OCI-LY7 (cell line): ENCODE measurements around the gene HOXD4. TPM values are rescaled to one million over a fixed set of nuclear protein-coding genes. Genes with fewer than 3 reads are reported as not detected.

Experiments
- BruUV-seq: library from RNA; stranded (reverse); fragments of 400-500 nt; replicated peaks from 2 replicates; lab custom pipeline; 2021; lab: Mats Ljungman, UMichigan
- CTCF ChIA-PET: fragments of 300-600 bp; sonication (Branson Sonifier 250); formaldehyde crosslinking; loops from one replicate; lab custom pipeline; 2022; ENCODE audit warnings: antibody characterized with exemption; ENCODE audit not compliant: unreplicated experiment; lab: Charles Lee
- POLR2A ChIA-PET: fragments of 300-600 bp; sonication (Branson Sonifier 250); formaldehyde crosslinking; loops from one replicate; lab custom pipeline; 2022; ENCODE audit warnings: antibody characterized with exemption; lab: Charles Lee
- DNase-seq: peaks from one replicate; pipeline ENCODE4 v3.0.0-alpha.2; 2015; ENCODE audit warnings: low spot score
- H2AFZ ChIP-seq: fragments of 200-600 bp; sonication (generic), shearing (Covaris generic); 2 replicates; pipeline ENCODE4 v1.6.1; 2014; ENCODE audit warnings: mild to moderate bottlenecking, antibody characterized with exemption, low read length, moderate library complexity
- H3K27ac ChIP-seq: fragments of 200-600 bp; sonication (generic); 2 replicates; pipeline ENCODE4 v1.5.1; 2014; ENCODE audit warnings: mixed run types, low read depth, mild to moderate bottlenecking, moderate library complexity, low read length, inconsistent platforms; ENCODE audit not compliant: poor library complexity, severe bottlenecking
- H3K36me3 ChIP-seq: fragments of 200-600 bp; sonication (generic); 2 replicates; pipeline ENCODE4 v1.6.1; 2014; ENCODE audit warnings: mild to moderate bottlenecking, antibody characterized with exemption, low read length, moderate library complexity, mixed read lengths; ENCODE audit not compliant: insufficient read depth
- H3K4me1 ChIP-seq: fragments of 200-600 bp; sonication (generic); 2 replicates; pipeline ENCODE4 v1.5.1; 2014; ENCODE audit warnings: mild to moderate bottlenecking, low read length; ENCODE audit not compliant: insufficient read depth, poor library complexity, severe bottlenecking
- H3K4me2 ChIP-seq: fragments of 200-600 bp; sonication (generic); 2 replicates; pipeline ENCODE4 v1.6.1; 2014; ENCODE audit warnings: mild to moderate bottlenecking, low read length
- H3K4me3 ChIP-seq: fragments of 200-600 bp; sonication (generic); 2 replicates; pipeline ENCODE4 v1.5.1; 2014; ENCODE audit warnings: mild to moderate bottlenecking, low read depth, low read length; ENCODE audit not compliant: poor library complexity, severe bottlenecking
- H3K79me2 ChIP-seq: fragments of 200-600 bp; sonication (generic); 2 replicates; pipeline ENCODE4 v1.6.1; 2016; ENCODE audit warnings: low read depth, mild to moderate bottlenecking, low read length, moderate library complexity, mixed read lengths; ENCODE audit not compliant: insufficient read depth
- H3K9me2 ChIP-seq: fragments of 200-600 bp; sonication (generic); 2 replicates; pipeline ENCODE4 v1.6.1; 2016; ENCODE audit warnings: mild to moderate bottlenecking, low read length, mixed read lengths; ENCODE audit not compliant: insufficient read depth
- H3K9me3 ChIP-seq: fragments of 200-600 bp; sonication (generic); 2 replicates; pipeline ENCODE4 v1.6.1; 2014; ENCODE audit warnings: mild to moderate bottlenecking, mixed run types, low read length, mixed read lengths
- H4K20me1 ChIP-seq: fragments of 200-600 bp; sonication (generic); 2 replicates; pipeline ENCODE4 v1.6.1; 2014; ENCODE audit warnings: mild to moderate bottlenecking, antibody characterized with exemption, low read length, moderate library complexity, mixed read lengths; ENCODE audit not compliant: insufficient read depth
- EZH2phosphoT487 ChIP-seq: fragments of 200-600 bp; sonication (generic); IDR thresholded peaks from 2 replicates; pipeline ENCODE4 v1.6.1; 2018; ENCODE audit warnings: low read depth, borderline replicate concordance, mild to moderate bottlenecking, mixed run types, antibody characterized with exemption, low read length, moderate library complexity, mixed read lengths
- intact Hi-C: fragments of 100-400 bp; cut with micrococcal nuclease; formaldehyde crosslinking; loops from one replicate; pipeline ENCODE4 v1.10.0; 2022; ENCODE audit not compliant: unreplicated experiment
- total RNA-seq, 2 experiments: library from RNA; depleted of rRNA in 1 of 2; stranded (reverse); fragments of >200 nt in 1 of 2; shearing (Covaris generic) in 1 of 2; gene quantifications; 2 replicates each; pipeline ENCODE4 v1.2.3, GENCODE V29; 2014 to 2022
- TF ChIP-seq, protein P1 (sequence below): fragments of 200-600 bp; sonication (generic); conservative IDR thresholded peaks from 2 replicates; pipeline ENCODE4 v1.5.1; 2014; ENCODE audit warnings: mild to moderate bottlenecking, antibody characterized with exemption, low read length, moderate library complexity, mixed read lengths

HOXD4 gene
- total RNA-seq, 2 experiments from 2014 or later = not detected

DNA sequence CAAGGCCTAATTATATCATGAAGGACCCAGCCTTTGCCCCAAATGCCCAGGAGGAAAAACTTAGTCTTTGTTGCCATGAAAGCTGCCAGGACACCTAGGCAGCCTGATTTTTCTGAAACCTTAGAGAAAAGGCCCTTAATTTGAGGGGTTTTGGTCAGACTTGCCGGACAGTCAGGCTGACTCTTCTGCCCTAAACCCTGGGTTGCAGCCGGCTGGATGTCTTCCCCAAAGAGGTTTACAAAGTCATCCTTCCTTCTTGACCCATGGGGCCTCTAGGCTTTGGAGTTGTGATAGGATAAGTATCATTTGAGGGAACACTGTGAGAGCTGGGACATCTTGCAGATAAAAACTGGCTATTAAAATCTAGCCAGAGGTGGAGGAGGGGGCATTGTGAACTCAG lies 34.7 kb downstream of the HOXD4 start:
- Histone ChIP-seq H3K4me3 (no peak overlapping the region), H3K36me3 (no peaks in the 10 kb centered on the region), H3K4me1 (no peaks in the 10 kb centered on the region), H3K9me2 (no peaks in the 10 kb centered on the region), H3K79me2 (no peaks in the 10 kb centered on the region), H3K9me3 (no peaks in the 10 kb centered on the region), H2AFZ (no peak overlapping the region), H3K27ac (no peak overlapping the region), H3K4me2 (no peak overlapping the region), H4K20me1 (no peaks in the 10 kb centered on the region)
- no peak for DNase-seq
- no TSS peak for BruUV-seq
- TF ChIP-seq, protein P1, sequence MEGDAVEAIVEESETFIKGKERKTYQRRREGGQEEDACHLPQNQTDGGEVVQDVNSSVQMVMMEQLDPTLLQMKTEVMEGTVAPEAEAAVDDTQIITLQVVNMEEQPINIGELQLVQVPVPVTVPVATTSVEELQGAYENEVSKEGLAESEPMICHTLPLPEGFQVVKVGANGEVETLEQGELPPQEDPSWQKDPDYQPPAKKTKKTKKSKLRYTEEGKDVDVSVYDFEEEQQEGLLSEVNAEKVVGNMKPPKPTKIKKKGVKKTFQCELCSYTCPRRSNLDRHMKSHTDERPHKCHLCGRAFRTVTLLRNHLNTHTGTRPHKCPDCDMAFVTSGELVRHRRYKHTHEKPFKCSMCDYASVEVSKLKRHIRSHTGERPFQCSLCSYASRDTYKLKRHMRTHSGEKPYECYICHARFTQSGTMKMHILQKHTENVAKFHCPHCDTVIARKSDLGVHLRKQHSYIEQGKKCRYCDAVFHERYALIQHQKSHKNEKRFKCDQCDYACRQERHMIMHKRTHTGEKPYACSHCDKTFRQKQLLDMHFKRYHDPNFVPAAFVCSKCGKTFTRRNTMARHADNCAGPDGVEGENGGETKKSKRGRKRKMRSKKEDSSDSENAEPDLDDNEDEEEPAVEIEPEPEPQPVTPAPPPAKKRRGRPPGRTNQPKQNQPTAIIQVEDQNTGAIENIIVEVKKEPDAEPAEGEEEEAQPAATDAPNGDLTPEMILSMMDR = no peak
- TF ChIP-seq EZH2phosphoT487 = no peak
- CTCF ChIA-PET = no interaction called here
- POLR2A ChIA-PET = interaction anchor here (0.6 kb wide), 1 partner anchor 998 kb away, joined by 4 read pairs; no protein-coding TSS in a partner anchor
- intact Hi-C loops = no loop called here

DNA sequence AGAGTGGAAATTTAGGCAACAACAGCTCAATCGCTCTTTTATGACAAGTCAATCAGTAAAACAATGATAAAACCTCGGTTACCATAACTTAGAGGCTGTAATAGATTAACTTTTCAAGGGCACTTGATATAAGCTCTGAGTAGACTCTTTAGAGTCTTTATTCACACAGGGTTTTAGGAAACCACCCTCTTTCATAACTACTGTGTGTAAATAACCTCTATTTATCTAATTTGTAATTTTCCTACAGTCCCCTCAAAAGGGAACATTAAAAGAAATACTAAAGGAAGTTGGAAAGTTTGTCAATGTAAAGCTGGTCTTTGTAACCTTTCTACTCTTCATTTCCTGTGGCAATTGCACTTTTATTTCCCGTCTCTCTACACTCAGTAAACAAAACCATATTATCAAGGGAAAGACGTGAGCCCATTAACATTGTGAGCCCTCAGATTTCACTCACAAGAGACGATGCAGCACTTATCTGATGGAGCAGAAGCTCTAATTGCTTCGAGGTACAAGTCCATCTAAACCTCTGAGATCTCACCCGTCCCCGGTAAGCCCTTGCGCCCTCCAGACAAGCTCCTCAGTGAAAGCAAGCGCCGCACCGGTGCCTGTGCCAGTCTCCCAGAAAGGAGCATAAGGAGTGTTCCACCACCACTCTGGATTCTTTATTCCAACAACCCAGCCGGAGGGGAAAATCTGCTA lies 36.0 kb downstream of the HOXD4 start:
- intact Hi-C loops = no loop called here
- no peaks in the 10 kb centered on the region for H4K20me1 ChIP-seq
- H3K4me1 ChIP-seq = no peaks in the 10 kb centered on the region
- no peaks in the 10 kb centered on the region for H3K9me2 ChIP-seq
- H3K4me3 ChIP-seq = no peak overlapping the region
- no peaks in the 10 kb centered on the region for H3K36me3 ChIP-seq
- no peak overlapping the region for H2AFZ ChIP-seq
- no peak overlapping the region for H3K4me2 ChIP-seq
- ChIA-PET POLR2A (no interaction called here), CTCF (no interaction called here)
- BruUV-seq = no TSS peak
- TF ChIP-seq, protein P1 = no peak
- no peak for TF ChIP-seq EZH2phosphoT487
- no peaks in the 10 kb centered on the region for H3K9me3 ChIP-seq
- DNase-seq = no peak
- no peaks in the 10 kb centered on the region for H3K79me2 ChIP-seq
- no peak overlapping the region for H3K27ac ChIP-seq
